Adrenal gland (tissue), 5 donors: ENCODE data around the gene CTDSP2.

Experiments used
- CTCF ChIP-seq, 6 experiments: fragments of 450-650 bp in 4 of 6; fragments of 200-600 bp in 2 of 6; sonication (generic) in 1 of 6; IDR thresholded peaks; 1 replicate in 5 of 6; 2 replicates in 1 of 6; pipeline versions ENCODE4 v1.5.1 to v1.8.0; 2016 to 2021; ENCODE audit warnings: antibody characterized with exemption in 6 of 6, mild to moderate bottlenecking in 2 of 6, moderate library complexity in 1 of 6
- POLR2A ChIP-seq, 2 donors: fragments of 450-650 bp; IDR thresholded peaks; one replicate each; pipeline ENCODE4 v1.6.1; 2017; ENCODE audit warnings: antibody characterized with exemption in 2 of 2, mild to moderate bottlenecking in 2 of 2, moderate library complexity in 1 of 2
- donor health status: DM: no; HTN: no; CAD: no.

- TF ChIP-seq CTCF (IDR thresholded peaks at IDR 0.05) (no peak), POLR2A (IDR thresholded peaks at IDR 0.05) (no peak)
These were observed 75.8 kb downstream of the CTDSP2 start for GRCh38 chr12:57770734-57771133.
